Adrenal gland (tissue), 12 donors: ENCODE measurements around the gene CDIP1. TPM values are rescaled to one million over a fixed set of nuclear protein-coding genes. Genes with fewer than 3 reads are reported as not detected.

Source experiments
- DNase-seq, 7 donors: peaks; one replicate each; pipeline ENCODE4 v3.0.0-alpha.2; 2019 to 2020
- H3K27ac ChIP-seq, 5 donors: fragments of 200-600 bp; sonication (generic) in 4 of 5; 1 replicate in 3 of 5; 2 replicates in 2 of 5; pipeline versions ENCODE4 v1.5.1 to v1.8.0; 2016 to 2020; ENCODE audit warnings: mild to moderate bottlenecking in 1 of 5
- H3K27me3 ChIP-seq: fragments of 200-600 bp; 2 replicates; pipeline ENCODE4 v1.8.0; 2021
- H3K36me3 ChIP-seq, 2 donors: fragments of 200-600 bp; replicated peaks in 1 of 2; 1 replicate in 1 of 2; 2 replicates in 1 of 2; pipeline versions ENCODE4 v1.5.1 to v1.8.0; 2018 to 2022
- H3K4me1 ChIP-seq, 2 donors: fragments of 200-600 bp; replicated peaks in 1 of 2; 1 replicate in 1 of 2; 2 replicates in 1 of 2; pipeline versions ENCODE4 v1.5.1 to v1.8.0; 2018 to 2021
- H3K4me3 ChIP-seq, 4 donors: fragments of 200-600 bp; sonication (generic) in 3 of 4; one replicate each; pipeline ENCODE4 v1.5.1; 2016 to 2018
- H3K9me3 ChIP-seq, 3 donors: fragments of 200-600 bp; sonication (generic) in 1 of 3; replicated peaks in 1 of 3; 1 replicate in 2 of 3; 2 replicates in 1 of 3; pipeline versions ENCODE4 v1.5.1 to v1.8.0; 2016 to 2021
- POLR2A ChIP-seq, 2 donors: fragments of 450-650 bp; IDR thresholded peaks; one replicate each; pipeline ENCODE4 v1.6.1; 2017; ENCODE audit warnings: antibody characterized with exemption in 2 of 2, mild to moderate bottlenecking in 2 of 2, moderate library complexity in 1 of 2
- WGBS, 4 donors: extraction: QIAGEN DNeasy Blood & Tissue Kit in 2 of 4; methylation state at CpG; one replicate each; pipeline versions ENCODE4 v1.1.5 to v1.1.7; 2013 to 2017; 5-methylcytosine and 5-hydroxymethylcytosine counted together
- intact Hi-C, 2 donors: fragments of 100-400 bp; cut with DNase I; formaldehyde crosslinking; loops; one replicate each; pipeline versions ENCODE4 v1.14.1 to v1.15.0; 2022 to 2023
- polyA plus RNA-seq, 3 donors: library from polyadenylated mRNA; stranded (reverse); fragments of 200-250 nt in 2 of 3; fragments of 350-450 nt in 1 of 3; fragmentation: Illumina TruSeq in 1 of 3; extraction: RNeasy Lipid Tissue Mini Kit (QIAGEN cat#74804) in 1 of 3; gene quantifications; one replicate each; pipeline ENCODE4 v1.2.3, GENCODE V29; 2013 to 2014
- total RNA-seq, 9 donors: library from RNA; depleted of rRNA in 4 of 9; stranded (reverse); fragments of >200 nt in 4 of 9; fragments of 120-200 nt in 1 of 9; fragmentation: NEBNext Ultra II Directional in 1 of 9; extraction: Animal tissue kit (Norgen Biotek cat#: 25700) in 1 of 9; gene quantifications; one replicate each; pipeline versions ENCODE4 v1.1.0 to v1.2.4, GENCODE V29; 2013 to 2023
- TF ChIP-seq, protein P1 (sequence below), 6 experiments: fragments of 450-650 bp in 4 of 6; fragments of 200-600 bp in 2 of 6; sonication (generic) in 1 of 6; IDR thresholded peaks; 1 replicate in 5 of 6; 2 replicates in 1 of 6; pipeline versions ENCODE4 v1.5.1 to v1.8.0; 2016 to 2021; ENCODE audit warnings: antibody characterized with exemption in 6 of 6, mild to moderate bottlenecking in 2 of 6, moderate library complexity in 1 of 6
- donor health status: healthy with polysubstance abuse.
- donor health status: Bipolar disorder and iron deficiency.
- donor health status: DM: yes; HTN: yes; CAD: no.
- donor health status: DM: no; HTN: no; CAD: no.
- donor health status: DM: no; HTN: no; CAD: no.
- donor health status: DM: yes; HTN: yes; CAD: no.

Gene CDIP1
- total and polyA plus RNA-seq, 12 donors = 23.6 to 68.0 (median 42.2) TPM

DNA sequence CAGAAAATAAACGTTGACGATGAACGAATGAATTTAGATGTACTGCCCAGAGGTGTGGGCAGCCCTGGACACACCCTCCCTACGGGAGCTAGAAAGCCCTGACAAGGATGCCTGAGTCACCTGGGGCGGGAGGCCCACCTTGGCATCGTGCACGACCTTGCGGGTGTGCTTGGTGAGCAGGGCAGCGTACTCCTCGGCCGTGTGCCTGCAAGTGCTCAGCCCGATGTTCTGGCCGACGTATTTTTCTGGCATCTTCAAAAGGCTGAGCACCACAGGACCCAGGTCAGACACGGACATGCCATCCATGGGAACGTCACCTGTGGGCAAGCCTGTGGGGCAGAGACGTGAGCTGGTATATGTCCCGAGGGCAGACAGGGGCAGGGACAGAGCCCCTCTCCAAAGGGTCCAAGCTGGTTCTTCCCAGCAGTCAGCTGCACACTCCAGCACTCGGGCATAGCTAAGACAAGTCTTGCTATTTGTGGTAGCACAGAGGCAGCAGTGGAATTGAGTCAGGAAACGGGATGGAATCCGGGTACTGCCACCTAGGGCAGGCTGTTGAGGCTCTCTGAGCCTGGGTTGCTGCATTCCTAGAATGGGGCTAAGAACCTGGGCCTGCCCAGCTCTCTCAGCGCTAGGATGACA lies 74.9 kb downstream of the CDIP1 start:
- WGBS, 4 donors = 59 to 73% (median 64%) methylated on average over 8 to 22 of the region's 22 CpGs
- intact Hi-C loops = no loop called here
- TF ChIP-seq, protein P1, sequence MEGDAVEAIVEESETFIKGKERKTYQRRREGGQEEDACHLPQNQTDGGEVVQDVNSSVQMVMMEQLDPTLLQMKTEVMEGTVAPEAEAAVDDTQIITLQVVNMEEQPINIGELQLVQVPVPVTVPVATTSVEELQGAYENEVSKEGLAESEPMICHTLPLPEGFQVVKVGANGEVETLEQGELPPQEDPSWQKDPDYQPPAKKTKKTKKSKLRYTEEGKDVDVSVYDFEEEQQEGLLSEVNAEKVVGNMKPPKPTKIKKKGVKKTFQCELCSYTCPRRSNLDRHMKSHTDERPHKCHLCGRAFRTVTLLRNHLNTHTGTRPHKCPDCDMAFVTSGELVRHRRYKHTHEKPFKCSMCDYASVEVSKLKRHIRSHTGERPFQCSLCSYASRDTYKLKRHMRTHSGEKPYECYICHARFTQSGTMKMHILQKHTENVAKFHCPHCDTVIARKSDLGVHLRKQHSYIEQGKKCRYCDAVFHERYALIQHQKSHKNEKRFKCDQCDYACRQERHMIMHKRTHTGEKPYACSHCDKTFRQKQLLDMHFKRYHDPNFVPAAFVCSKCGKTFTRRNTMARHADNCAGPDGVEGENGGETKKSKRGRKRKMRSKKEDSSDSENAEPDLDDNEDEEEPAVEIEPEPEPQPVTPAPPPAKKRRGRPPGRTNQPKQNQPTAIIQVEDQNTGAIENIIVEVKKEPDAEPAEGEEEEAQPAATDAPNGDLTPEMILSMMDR (IDR thresholded peaks at IDR 0.05) = no peak
- no peak for TF ChIP-seq POLR2A (IDR thresholded peaks at IDR 0.05)
- peaks cover 12 to 14% of the 10 kb centered on the region in 2 donors for H3K4me1 ChIP-seq
- H3K27me3 ChIP-seq = no peaks in the 10 kb centered on the region
- peaks cover 0 to 36% of the 10 kb centered on the region in 2 donors for H3K36me3 ChIP-seq
- H3K4me3 ChIP-seq = no peak overlapping the region
- peak in 2 of 7 donors; percentile 41 to 47 for DNase-seq
- no peak overlapping the region for H3K27ac ChIP-seq
- no peaks in the 10 kb centered on the region for H3K9me3 ChIP-seq

DNA sequence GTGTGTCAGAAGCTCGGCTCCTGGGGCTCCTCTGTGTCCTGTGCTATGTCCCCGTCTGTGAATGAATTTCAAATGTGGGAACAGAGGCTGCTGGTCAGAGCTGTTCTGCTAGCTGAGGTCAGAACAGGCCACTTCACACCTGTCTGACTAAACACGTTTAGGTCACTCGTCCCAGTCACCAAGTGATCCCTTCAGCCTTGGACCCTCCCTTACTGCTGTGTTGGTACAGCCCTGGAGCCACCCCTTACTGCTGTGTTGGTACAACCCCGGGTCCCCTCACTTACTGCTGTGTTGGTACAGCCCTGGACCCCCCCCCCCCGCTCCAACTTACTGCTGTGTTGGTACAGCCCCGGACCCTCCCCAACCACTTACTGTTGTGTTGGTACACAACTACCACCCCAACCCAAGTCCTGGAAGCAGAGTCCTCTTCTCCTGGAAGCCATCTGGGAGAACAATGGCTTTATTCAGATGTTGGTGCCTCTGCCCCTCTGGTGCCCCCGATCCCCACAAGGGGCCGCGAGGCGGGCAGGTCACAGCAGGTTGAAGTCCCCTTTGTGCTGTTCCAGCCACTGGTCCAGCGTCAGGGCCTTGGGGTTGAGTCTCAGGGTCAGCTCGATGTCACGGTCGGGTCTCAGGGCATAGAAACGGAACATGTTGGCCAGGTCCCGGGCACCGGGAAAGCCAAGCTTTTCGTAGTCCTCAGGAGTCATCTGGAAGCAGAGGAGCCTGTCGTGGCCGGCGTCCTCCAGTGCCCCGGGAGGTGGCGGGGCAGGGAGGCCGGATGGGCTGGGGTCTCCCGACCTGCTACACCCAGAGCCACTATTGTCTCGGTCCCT lies 77.1 kb downstream of the CDIP1 start:
- no peak overlapping the region for H3K4me3 ChIP-seq
- H3K27ac ChIP-seq = peak overlapping the region in 1 of 5 donors; percentile 45

DNA sequence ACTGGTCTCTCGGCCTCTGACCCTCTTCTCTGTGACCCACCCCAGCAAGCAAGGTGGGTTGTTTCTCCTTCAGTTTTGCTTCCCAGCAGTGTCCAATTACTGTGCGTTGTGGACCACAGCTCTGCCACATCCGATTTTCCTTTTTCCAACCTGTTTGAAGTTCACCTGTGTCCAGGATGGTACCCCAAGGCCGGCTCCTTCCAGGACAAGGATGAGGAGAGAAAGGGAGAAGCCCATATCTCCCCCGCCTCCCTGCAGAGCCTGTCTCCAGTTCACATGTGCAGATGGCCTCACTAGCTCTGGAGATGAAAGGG lies 77.7 kb downstream of the CDIP1 start:
- Histone ChIP-seq H3K9me3 (no peaks in the 10 kb centered on the region), H3K4me1 (peaks cover 12 to 14% of the 10 kb centered on the region in 2 donors), H3K36me3 (peaks cover 0 to 38% of the 10 kb centered on the region in 2 donors), H3K4me3 (no peak overlapping the region), H3K27me3 (no peaks in the 10 kb centered on the region), H3K27ac (no peak overlapping the region)
- TF ChIP-seq POLR2A (IDR thresholded peaks at IDR 0.05) = no peak
- TF ChIP-seq, protein P1 (IDR thresholded peaks at IDR 0.05) = no peak
- no peak for DNase-seq
- 89 to 92% (median 90%) methylated on average over 5 of the region's 5 CpGs for WGBS, 4 donors
- intact Hi-C loops = no loop called here

More for the DNA sequence above, 77.1 kb downstream of the CDIP1 start:
- Histone ChIP-seq H3K27me3 (no peaks in the 10 kb centered on the region), H3K4me1 (peaks cover 12 to 14% of the 10 kb centered on the region in 2 donors), H3K36me3 (peaks cover 0 to 38% of the 10 kb centered on the region in 2 donors), H3K9me3 (no peaks in the 10 kb centered on the region)
- no peak for DNase-seq
- intact Hi-C loops = no loop called here
- TF ChIP-seq POLR2A (IDR thresholded peaks at IDR 0.05) = no peak
- TF ChIP-seq, protein P1 (IDR thresholded peaks at IDR 0.05) = no peak
- WGBS, 4 donors = 60 to 73% (median 66%) methylated on average over 8 to 27 of the region's 27 CpGs

Other genes with a start within 250 kb of the CDIP1 start
- gene GLIS2, start 222.7 kb downstream of the CDIP1 start, total RNA-seq = 10 to 100 TPM in 8 of 9 donors, 1 to 10 TPM in 1; 3.3 to 36.2 (median 17.9) TPM
- 10 to 100 TPM in 2 of 3 donors, 1 to 10 TPM in 1; 2.0 to 16.7 (median 13.4) TPM for gene GLIS2, start 222.7 kb downstream of the CDIP1 start, polyA plus RNA-seq
- 100 to 1,000 TPM in 1 of 9 donors, 10 to 100 TPM in 8; 35.5 to 162 (median 55.3) TPM for gene PAM16, start 187.5 kb downstream of the CDIP1 start, total RNA-seq
- 100 to 1,000 TPM in 2 of 3 donors, 10 to 100 TPM in 1; 25.0 to 310 (median 285) TPM for gene PAM16, start 187.5 kb downstream of the CDIP1 start, polyA plus RNA-seq
- gene VASN, start 166.9 kb downstream of the CDIP1 start, total RNA-seq = 10 to 100 TPM in 8 of 9 donors, 1 to 10 TPM in 1; 2.2 to 44.7 (median 21.7) TPM
- 10 to 100 TPM in 2 of 3 donors, under 1 TPM in 1; 0.77 to 23.9 (median 15.5) TPM for gene VASN, start 166.9 kb downstream of the CDIP1 start, polyA plus RNA-seq
- gene CORO7, start 122.2 kb downstream of the CDIP1 start, total RNA-seq = 10 to 100 TPM in 8 of 9 donors, 1 to 10 TPM in 1; 10.0 to 56.5 (median 35.8) TPM
- gene CORO7, start 122.2 kb downstream of the CDIP1 start, polyA plus RNA-seq = 10 to 100 TPM in 2 of 3 donors, 1 to 10 TPM in 1; 4.3 to 61.0 (median 27.9) TPM
- 100 to 1,000 TPM in 2 of 9 donors, 10 to 100 TPM in 7; 55.0 to 122 (median 80.1) TPM for gene DNAJA3, start 112.9 kb downstream of the CDIP1 start, total RNA-seq
- 100 to 1,000 TPM in 1 of 3 donors, 10 to 100 TPM in 2; 21.9 to 166 (median 25.6) TPM for gene DNAJA3, start 112.9 kb downstream of the CDIP1 start, polyA plus RNA-seq
- 100 to 1,000 TPM in 1 of 9 donors, 10 to 100 TPM in 8; 51.3 to 104 (median 79.3) TPM for gene NMRAL1, start 64.1 kb downstream of the CDIP1 start, total RNA-seq
- 100 to 1,000 TPM in 2 of 3 donors, 10 to 100 TPM in 1; 35.0 to 139 (median 126) TPM for gene NMRAL1, start 64.1 kb downstream of the CDIP1 start, polyA plus RNA-seq
- 100 to 1,000 TPM in 1 of 9 donors, 10 to 100 TPM in 8; 46.0 to 113 (median 67.3) TPM for gene HMOX2, start 62.4 kb downstream of the CDIP1 start, total RNA-seq
- 100 to 1,000 TPM in 1 of 3 donors, 10 to 100 TPM in 2; 36.1 to 114 (median 39.0) TPM for gene HMOX2, start 62.4 kb downstream of the CDIP1 start, polyA plus RNA-seq
- under 1 TPM; 0.14 to 0.61 (median 0.30) TPM for gene C16orf96, start 17.6 kb upstream of the CDIP1 start, total RNA-seq
- gene C16orf96, start 17.6 kb upstream of the CDIP1 start, polyA plus RNA-seq = under 1 TPM in 2 of 3 donors, not detected in 1; 0.07 to 0.16 TPM
- gene UBALD1, start 76.1 kb upstream of the CDIP1 start, total RNA-seq = 10 to 100 TPM; 12.0 to 34.3 (median 17.4) TPM
- 10 to 100 TPM in 2 of 3 donors, 1 to 10 TPM in 1; 3.7 to 92.7 (median 31.9) TPM for gene UBALD1, start 76.1 kb upstream of the CDIP1 start, polyA plus RNA-seq
- 10 to 100 TPM; 17.5 to 94.1 (median 71.8) TPM for gene MGRN1, start 86.1 kb upstream of the CDIP1 start, total RNA-seq
- gene MGRN1, start 86.1 kb upstream of the CDIP1 start, polyA plus RNA-seq = 10 to 100 TPM; 23.3 to 35.6 (median 27.3) TPM
- gene NUDT16L1, start 154.8 kb upstream of the CDIP1 start, total RNA-seq = 10 to 100 TPM; 45.4 to 99.3 (median 53.9) TPM
- 10 to 100 TPM; 16.3 to 36.2 (median 28.1) TPM for gene NUDT16L1, start 154.8 kb upstream of the CDIP1 start, polyA plus RNA-seq
- gene ANKS3, start 195.5 kb upstream of the CDIP1 start, total RNA-seq = 10 to 100 TPM; 12.3 to 34.4 (median 17.4) TPM
- 100 to 1,000 TPM in 1 of 3 donors, 10 to 100 TPM in 1, 1 to 10 TPM in 1; 7.2 to 118 (median 52.8) TPM for gene ANKS3, start 195.5 kb upstream of the CDIP1 start, polyA plus RNA-seq
- gene DNAAF8, start 195.8 kb upstream of the CDIP1 start, total RNA-seq = 1 to 10 TPM in 6 of 9 donors, under 1 TPM in 3; 0.30 to 3.3 (median 1.1) TPM
- gene DNAAF8, start 195.8 kb upstream of the CDIP1 start, polyA plus RNA-seq = 1 to 10 TPM; 1.9 to 2.7 (median 2.3) TPM
- 10 to 100 TPM in 5 of 9 donors, 1 to 10 TPM in 4; 6.7 to 23.7 (median 13.0) TPM for gene ZNF500, start 228.4 kb upstream of the CDIP1 start, total RNA-seq
- gene ZNF500, start 228.4 kb upstream of the CDIP1 start, polyA plus RNA-seq = 10 to 100 TPM in 1 of 3 donors, 1 to 10 TPM in 2; 3.9 to 18.5 (median 4.6) TPM
- not detected for gene SEPTIN12, start 249.6 kb upstream of the CDIP1 start, total RNA-seq
- gene SEPTIN12, start 249.6 kb upstream of the CDIP1 start, polyA plus RNA-seq = 1 to 10 TPM in 1 of 3 donors, not detected in 2; 1.1 TPM